Activated T-helper 9 cell treated with anti-CD3 and anti-CD28 coated beads, Interleukin-2, amount 50 U/mL, for 16 hours (primary cell): ENCODE measurements around the gene ACOX3.
"Not testable (repeated sequence)": the region's sequence is repeated elsewhere in the genome, so short reads cannot be mapped to it uniquely, and the experiment has no call there.

Experiments
- DNase-seq: peaks from one replicate; pipeline ENCODE4 v3.0.0-alpha.2; 2020; ENCODE audit warnings: low read depth

ACOX3 gene

DNA sequence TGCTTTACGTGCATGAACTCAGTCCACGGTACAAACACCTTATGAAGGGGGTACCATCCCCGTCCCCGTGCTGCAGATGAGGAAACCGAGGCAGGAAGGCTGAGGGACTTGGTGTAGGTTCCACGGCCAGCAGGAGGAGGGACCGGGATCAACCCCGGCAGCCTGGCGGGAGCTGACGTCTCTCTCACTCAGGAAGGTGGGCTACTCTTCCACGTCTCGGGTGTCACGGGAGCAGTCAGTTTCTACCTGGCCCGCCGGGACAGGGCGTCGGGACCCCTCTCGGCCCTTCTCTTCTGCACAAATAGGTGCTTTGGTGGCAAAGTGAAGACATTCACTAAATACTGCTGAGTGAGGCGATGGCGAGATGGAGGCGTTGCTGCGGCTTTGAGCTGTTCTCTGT, 53.3 kb downstream of the ACOX3 start:
- no peak for DNase-seq

DNA sequence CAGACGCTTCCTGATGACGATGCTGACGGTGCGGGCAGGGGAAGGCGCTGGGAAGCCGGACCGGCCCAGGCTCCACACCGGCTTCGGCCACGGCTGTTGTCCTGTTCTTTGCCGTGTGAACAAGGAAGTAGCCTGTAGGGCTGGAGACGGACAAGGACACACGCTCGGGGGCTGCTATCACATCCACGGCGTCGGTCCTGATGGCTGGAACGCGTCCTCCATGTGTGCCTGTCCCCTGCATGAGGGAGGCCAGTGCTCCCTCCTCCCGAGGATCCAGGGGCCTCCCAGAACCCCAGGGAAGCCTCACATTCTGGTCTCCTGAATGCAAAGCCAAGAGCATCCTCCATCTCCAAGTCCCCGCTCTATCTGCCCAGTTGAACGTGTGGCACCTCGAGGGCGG, 53.8 kb downstream of the ACOX3 start:
- no peak for DNase-seq

DNA sequence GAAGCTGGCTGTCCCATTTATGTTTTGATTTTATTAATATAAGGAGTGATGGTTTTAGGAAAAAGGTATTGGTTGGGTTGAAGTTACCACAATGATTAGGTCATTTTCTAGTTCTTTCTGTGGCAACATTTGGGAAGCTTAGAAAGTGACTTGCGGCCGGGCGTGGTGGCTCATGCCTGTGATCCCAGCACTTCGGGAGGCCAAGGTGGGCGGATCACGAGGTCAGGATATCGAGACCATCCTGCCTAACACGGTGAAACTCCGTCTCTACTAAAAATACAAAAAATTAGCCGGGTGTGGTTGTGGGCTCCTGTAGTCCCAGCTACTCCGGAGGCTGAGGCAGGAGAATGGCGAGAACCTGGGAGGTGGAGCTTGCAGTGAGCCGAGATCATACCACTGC, 54.4 kb downstream of the ACOX3 start:
- DNase-seq: not testable (repeated sequence)

DNA sequence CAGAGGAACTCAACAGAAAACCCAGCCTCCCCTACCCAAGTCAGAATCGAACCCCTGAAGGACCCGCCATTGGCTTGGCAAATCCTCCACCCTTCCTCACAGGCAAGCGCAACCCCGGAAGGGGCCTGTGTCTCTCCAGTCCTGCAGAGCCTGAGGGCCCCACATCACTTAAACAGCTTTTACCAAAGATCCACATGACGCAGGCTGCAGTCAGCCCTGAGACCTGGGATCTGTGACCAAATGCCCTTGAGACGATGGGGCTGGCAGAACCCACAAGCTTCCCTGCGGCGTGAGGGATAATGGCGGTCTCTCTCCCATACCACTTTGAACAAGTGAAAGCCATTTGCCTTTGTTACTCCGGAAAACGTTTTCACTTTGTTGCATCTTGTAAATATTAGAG, 54.9 kb downstream of the ACOX3 start:
- DNase-seq: no peak

DNA sequence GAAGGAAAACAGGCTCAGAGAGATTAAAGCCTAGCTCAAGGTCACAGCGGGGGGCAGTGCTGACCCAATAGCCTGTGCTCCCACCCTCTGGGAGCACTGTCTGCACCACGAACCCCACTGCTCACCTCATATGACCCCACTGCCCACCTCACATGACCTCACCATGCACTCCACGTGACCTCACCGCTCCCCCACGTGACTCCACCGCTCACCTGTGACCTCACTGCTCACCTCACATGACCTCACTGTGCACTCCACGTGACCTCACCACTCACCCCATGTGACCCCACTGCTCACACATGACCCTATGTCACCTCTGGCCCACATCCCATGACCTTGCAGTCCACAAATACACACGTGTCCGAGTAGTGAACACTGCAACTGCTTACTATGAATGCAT, 55.4 kb downstream of the ACOX3 start:
- DNase-seq: no peak

DNA sequence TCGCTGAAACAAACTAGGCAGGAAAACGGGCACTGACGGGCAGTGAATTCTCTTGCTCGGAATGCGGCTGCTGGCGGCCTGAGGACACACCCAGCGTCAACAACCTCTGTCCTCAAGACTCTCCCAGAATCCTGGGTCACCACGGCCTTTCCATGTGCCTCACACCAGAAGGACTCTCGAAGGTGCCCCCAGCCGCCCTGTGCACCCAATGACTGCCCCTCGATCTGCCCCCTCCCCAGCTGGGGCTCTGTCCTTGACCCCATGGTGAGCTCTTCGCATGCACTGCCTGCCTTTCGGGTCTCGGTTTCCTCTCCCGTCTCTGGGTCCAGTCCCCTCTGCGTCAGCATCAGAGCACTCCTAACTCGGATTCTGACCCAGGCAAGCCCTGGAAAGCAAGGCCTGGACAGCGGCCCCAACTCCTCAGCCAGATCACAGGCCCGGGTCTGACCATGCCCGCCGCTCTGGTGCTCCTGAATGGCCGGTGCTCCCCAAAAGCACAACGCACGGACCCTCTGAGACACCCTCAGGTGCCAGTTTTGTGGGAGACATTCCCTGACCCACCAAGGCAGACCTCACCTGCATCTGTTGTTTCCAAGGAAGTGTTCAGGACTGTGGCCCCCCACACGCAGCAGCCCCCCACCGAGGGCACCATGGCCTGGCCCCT, 56.0 kb downstream of the ACOX3 start:
- DNase-seq: no peak

DNA sequence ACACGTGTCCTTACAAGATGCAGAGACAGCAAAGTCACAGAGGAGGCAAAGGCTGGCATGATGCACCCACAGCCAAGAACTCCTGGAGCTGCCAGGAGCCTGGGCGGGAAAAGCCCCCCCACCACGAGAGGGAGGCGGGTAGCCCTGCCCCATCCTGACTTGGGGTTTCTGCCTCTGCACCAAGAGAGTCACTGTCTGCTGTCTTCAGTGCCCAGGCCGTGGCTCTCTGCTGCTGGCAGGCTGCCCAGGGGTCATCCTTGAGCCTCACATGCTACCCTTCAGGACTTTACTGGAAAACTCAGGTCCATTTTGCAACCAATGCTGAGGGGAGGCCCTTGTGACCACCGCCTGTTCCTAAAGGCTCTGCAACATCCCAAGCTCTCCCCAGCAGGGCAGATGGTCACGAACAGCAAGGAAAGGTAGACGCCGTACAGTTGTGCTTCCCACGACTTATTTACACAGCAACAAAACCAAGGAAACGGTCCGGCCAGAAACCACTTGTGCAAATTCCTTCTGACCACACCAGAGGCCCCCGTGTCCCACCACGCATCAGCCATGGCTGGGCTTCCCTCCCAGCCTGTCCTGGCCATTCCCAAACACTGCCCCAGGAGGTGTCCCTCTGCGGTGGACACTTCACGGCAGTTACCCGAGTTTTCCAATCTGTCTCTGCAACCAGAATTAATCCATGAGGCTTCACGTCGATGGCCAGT, 56.9 kb downstream of the ACOX3 start:
- DNase-seq: no peak

DNA sequence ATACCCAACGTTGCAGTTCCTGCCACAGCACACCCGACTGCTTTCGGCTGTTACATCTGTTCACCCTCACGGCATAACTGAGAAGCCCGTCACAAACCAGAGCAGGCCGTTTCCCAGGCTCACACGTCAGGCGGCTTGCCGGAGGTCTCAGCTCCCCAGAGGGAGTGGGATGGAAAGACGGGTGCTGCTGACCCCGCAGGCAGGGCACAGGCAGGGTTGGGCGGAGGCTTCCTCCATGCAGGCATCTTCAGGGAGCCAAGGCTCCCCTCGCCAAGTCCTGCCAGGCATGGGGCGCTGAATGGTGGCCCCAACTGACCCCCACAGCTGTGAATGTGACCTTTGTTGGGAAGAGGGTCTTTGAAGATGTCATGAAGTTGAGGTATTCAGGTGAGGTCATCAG, 57.5 kb downstream of the ACOX3 start:
- no peak for DNase-seq

DNA sequence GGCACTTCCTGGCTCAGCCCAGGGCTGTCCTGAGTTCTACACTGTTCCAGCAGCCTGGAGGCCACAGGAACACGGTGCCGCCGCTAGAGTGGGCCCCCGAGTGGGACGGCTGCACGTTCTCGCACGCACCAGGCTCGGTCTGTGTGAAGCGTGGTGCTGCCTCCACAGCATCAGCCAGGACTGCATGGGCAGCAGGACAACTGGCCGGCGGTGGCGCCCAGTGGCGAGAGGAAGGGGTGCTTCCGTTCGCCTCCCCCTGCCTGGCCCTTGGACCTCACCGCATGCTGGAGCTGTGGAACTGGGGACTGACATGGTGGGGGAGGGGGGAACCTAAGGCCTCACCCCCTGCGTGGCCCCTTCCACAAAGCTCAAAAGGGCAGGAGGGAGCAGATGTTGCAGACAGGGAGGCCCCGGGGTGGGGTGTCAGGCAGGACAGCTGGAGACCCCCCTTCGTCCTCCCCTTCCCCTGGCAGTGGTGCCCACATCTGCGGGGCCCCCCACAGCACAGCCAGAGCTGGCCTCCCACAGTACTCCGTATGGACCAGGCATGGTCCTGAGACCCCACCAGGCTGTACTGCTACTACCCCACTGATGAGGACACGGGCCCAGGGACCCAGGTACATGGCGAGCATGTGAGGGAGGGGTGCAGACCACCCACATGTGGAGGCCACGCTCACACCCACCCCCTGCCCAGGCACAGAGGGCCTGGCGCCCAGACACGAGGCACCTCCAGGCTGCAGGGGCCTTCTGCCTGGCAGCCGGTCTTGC, 58.5 kb downstream of the ACOX3 start:
- no peak for DNase-seq

DNA sequence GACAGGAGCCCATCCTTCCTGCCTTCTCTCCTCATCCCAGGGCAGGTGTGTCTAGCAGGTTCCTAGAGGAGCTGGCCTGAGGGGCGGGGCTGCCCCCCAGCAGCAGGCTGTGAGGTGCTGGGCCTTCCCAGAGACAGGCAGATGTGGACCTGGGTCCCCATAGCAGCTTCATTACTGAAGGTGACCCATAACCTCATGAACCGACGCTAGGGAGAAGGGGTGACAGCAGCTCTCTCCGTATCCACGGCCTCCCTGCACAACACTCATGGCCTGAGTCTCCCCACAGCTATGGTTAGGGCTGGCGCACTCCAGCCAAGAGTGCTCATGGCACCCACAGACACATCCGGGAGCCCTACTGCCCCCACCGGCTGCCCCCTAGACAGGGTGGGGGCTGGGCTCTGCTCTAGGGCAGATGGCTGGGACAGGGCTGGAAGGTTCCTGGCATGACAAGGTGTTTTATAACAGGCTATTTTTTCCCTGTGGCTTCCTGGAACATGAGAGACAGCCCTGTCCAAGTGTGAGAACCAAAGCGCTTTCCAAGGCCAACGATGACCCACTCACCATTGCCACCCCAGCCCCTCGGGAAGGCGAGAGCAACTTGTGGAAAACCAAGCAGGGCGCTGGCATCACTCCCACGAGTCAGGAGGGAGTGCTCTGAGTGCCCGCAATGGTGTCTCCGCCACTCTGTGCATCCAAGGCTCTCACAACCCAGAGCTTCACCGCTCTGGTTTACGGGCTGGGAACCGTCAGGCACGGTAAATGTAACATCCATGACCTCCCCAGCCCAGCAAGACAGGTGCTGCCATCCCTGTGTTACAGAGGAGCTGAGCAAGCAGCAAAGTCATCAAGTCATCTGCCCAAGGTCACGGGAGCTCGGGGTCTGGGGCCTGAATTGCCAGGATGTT, 59.8 kb downstream of the ACOX3 start:
- no peak for DNase-seq

DNA sequence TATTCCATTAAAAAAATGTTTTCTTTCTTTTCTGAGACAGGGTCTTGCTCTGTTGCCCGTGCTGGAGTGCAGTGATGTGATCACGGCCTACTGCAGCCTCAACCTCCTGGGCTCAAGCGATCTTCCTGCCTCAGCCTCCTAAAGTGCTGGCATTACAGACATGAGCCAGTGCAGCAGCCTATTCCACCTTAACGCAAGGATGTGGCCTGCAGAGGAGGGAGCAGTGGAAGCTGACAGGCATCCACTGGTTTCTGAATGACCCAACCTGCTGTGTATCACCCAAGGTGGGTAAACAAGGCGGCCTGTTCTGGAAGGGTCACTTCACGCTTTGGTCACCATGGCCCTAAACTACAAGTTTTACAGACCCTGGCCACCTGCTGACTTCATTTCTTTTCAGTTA, 60.8 kb downstream of the ACOX3 start:
- no peak for DNase-seq

DNA sequence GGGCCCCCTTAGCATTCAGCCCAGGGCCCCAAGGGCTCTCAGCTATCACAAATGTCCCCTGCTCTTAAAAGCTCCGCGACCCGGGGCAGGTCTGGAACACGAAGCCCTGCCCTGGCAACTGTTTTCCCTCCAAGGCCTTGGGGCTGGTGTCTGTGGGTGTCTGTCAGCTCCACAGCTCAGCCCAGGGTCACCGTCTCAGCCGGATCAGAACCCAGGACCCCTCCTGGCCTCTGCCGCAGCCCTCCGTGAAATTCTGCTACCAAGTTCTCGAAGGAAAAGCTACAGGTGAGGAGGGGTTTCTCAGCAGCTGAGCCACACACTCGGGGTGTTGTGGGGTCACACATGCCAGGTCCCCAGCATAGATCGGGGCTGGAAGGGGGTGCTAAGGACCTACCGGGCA, 61.2 kb downstream of the ACOX3 start:
- no peak for DNase-seq

DNA sequence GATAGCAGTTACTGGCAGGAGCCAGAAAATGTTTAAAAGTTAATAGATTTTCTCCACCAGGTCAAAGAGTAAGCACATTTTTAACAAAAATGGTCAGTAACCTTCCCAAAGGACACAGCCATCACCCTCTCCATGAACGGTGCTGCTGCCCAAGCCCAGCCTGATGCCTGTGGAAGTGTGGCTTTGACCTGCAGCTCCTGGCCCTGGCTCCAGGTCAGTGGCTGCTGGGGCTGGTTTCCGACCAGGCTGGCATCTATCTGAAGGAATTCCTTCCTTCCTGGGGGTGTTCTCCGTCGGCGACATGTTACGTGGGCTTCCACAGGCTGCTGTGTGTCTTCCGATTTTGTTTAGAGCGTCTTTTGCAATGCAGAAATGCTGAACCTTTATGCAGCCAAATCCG, 61.7 kb downstream of the ACOX3 start:
- no peak for DNase-seq

DNA sequence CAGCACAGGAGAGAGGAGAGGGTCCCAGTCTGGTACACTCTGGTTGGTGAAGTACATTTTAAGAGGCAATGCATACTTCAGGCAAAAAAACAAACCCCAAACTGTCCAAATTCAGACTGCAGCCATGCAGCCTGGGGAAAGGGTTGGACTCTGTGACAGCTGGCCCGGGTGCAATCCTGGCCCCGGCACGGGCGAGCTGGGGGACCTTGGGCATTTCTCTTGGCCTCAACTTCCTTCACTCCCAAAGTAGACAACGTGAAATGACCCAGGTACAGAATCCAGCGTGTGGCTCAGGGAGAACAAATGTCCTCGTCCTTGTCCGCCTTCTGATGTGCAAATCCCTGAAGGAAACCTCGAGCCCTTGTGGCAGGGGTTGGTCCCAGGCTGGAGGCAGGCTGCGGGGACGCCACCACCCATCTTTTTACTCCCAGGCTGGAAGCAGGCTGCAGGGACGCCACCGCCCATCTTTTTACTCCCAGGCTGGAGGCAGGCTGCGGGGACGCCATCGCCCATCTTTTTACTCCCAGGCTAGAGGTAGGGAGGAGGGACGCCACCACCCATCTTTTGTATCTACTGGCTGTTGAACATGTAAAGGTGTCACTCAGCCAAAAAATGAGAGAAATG, 62.3 kb downstream of the ACOX3 start:
- DNase-seq: no peak

DNA sequence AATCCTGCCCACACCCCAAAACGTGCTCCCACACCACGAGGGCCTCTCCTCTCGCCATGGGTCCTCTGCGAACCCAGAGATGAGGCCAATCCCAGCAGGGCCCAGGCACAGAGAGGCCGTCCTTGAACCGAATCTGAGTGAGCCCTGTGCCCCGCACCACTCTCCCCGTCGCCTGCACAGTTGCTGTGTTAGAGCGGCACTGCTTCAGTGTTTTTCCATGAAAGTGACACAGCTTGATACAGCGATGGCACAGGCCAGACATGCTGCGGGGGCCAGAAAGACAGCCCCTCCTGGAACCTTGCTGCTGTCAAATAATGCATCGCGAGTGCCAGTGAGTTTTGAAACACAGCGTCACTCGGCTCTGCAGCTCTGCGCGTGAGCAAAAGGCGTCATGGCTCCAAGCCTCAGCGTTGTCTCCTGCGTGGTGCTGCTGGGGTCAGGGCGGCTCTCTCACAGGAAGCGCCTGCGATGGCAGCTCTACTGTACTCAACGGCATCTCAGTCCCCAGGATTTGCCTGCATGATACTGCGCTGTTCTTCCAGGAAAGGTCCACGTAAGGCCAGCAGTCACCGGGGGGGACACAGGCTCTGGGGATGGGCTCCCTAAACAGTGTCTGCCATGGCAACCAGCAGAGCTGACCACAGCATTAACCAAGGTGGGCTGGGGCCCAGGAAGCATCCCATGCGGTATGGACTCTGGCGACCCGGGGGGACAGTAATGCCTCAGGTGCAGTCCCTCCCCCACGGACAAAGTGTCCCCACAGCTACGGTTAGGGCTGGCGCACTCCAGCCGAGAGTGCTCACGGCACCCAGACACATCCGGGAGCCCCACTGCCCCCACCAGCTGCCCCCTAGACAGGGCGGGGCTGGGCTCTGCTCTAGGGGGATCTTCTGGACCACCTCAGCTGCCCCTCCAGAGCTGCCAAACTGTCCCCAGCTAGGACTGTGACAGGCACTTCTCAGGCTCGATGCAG, 63.1 kb downstream of the ACOX3 start:
- DNase-seq: no peak

DNA sequence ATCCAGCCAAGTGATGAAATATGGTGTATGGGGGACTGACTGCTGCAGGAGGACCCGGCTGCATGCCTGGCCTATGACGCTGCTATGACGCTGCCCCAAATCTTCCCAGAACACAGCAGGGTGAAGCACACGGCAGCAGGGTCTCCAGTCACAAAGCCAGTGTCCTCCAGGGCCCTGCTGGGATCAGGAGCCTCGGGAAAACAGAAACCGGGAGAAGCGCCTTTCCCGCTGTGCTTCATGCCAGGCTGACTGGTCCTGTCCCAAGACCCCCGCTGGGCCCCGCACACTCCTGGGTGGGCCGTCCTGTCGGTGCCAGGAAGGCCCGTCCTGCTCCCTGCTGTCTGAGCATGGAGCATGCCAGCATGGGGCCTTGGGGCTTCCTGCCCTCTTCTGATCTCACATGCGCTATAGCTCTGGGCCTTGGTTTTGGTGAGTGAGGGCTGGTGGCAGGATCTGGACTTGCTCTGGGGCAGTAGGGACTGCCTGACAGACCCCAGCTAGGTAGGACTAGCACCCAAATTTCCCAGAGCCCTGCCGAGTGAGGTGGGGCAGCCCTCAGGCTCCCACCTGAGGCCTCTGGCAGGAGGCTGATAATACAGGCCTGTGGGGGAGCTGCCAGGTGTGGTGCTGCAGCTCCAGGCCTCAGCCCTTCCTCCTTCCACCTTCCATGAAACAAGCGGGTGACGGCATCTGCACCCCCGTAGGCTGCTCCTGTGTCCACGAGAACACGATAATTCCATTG, 64.0 kb downstream of the ACOX3 start:
- DNase-seq: no peak

DNA sequence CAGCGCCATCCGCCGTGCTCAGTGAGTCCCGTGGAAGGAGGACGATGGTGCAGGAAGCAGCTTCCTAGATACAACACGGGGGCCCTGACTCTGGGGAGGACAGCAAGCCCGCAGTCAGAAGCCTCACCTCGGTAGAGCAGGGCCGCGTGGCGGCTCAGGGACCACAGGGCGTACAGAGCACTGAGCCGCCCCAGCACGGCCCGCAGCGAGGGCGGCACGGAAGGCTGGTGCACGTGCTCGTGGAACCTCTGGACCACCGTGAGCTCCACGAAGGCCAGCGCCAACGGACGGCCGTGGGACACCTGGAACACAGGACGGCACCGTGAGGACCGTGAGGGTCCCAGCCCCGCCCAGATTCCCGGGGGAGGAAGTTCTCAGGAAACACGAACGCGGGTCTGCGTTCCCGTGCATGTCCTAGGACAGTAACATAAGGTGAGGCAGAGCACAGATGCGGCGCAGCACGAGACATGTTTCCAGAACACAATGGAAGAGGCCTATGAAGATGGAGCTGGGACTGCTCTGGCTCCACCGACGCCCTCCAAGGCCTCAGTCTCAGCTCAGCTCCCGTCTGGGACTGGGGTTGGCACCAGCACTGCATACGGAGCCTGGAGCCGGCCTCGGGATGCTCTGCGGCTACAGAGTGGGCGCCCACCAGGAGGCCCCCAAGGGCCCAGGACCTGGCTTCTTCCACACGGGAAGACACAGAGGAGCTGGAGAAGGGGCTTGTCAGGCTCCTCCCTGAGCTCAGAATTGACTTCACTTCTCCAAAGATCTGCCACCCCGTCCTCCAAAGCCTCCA, 65.5 kb downstream of the ACOX3 start:
- no peak for DNase-seq

DNA sequence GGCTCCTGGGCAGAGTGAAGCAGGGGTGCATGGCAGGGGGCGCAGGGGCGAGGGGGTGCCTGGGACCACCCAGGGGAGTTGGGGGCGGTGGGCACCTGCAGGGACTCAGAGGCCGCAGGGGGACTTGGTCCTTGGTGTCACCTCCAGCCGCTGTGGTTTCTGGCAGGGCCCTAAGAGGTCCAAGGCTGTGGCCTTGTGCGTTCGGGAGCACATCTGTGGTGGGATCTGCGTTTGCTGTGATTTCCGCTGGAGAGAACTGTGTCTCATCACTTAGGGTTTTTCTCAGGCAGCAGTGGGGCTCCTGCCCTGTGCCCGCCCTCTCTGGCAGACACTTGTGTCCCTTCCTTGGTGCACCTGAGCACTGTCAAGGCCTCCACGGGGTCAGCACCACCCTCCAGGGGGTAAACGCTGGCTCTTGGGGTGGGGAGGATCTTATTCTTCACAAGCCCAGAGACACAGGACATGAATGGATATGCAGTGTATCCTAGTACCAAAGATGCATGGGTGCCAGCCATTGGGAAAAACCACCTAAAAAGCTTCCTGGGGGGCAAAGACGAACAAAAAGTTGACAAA, 66.5 kb downstream of the ACOX3 start:
- DNase-seq: no peak
